Measurements from ENCODE around the gene MORC2.

Gene MORC2

GRCh38 chr22:30885001-30885366 lies 83.6 kb downstream of the MORC2 start:
- no peak for DNase-seq

GRCh38 chr22:30884211-30885000 lies 84.2 kb downstream of the MORC2 start:
- no peak for DNase-seq

GRCh38 chr22:30883586-30884145 lies 84.9 kb downstream of the MORC2 start:
- DNase-seq: no peak

GRCh38 chr22:30882974-30883533 lies 85.5 kb downstream of the MORC2 start:
- no peak for DNase-seq

GRCh38 chr22:30882184-30882717 lies 86.3 kb downstream of the MORC2 start:
- DNase-seq: no peak

GRCh38 chr22:30881361-30882183 lies 87.0 kb downstream of the MORC2 start:
- no peak for DNase-seq

- DNase-seq: no peak
Observed at GRCh38 chr22:30880847-30881246, 87.7 kb downstream of the MORC2 start.

- DNase-seq: no peak
Observed at GRCh38 chr22:30880181-30880601, 88.4 kb downstream of the MORC2 start.

GRCh38 chr22:30879415-30879797 lies 89.2 kb downstream of the MORC2 start:
- DNase-seq: no peak

- DNase-seq: no peak
Observed at GRCh38 chr22:30878516-30879414, 89.8 kb downstream of the MORC2 start.

- no peak for DNase-seq
Observed at GRCh38 chr22:30877662-30878515, 90.7 kb downstream of the MORC2 start.

- no peak for DNase-seq
Observed at GRCh38 chr22:30876915-30877553, 91.5 kb downstream of the MORC2 start.

GRCh38 chr22:30876221-30876751 lies 92.3 kb downstream of the MORC2 start:
- DNase-seq: no peak

GRCh38 chr22:30875481-30876215 lies 92.9 kb downstream of the MORC2 start:
- no peak for DNase-seq

Measured in fibroblast of skin of back (primary cell).